ENCODE measurements around the gene PHLDB1. TPM values are rescaled to one million over a fixed set of nuclear protein-coding genes. Genes with fewer than 3 reads are reported as not detected.

PHLDB1 gene
- total RNA-seq, 2 donors from 2014 or later, result 70.3 to 74.1 TPM

DNA sequence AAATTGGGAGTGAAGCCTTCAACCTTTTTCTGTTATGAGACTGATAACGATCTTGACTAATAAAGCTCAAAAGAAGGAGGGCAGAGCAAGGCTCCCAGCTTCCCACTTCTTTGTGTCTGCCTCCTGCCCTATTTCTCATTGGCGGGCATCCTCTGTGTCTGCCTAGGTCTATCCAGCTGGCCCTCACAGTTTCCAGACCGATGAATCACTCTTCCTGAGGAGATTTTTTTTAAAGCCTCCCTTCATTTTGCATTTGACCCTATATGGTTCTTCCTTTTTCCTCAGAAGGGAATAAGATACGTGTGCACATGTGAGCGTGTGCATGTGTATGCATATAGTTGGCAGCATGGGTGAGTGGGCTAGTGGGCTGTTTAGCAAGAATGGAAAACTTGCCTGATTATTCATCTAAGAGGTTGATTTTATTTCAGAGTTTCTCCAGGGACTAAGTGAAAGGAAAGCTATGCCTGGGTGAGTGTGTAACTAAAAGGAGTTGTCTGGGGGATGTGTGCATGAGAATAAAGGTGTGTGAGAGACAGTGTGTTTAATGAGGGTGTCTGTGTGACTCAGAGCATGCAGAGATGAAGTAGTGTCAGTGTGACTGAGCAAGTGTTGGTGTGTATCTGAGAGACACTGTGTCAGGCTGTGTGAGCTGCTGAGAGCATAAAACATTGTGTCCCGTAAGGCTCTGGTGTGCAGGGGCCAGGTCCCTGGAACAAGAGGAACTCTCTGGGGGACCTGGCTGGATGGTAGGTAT, 12.2 kb downstream of the PHLDB1 start:
- ATAC-seq (no peak), DNase-seq (peak in 1 of 2 donors; percentile 34)
- intact Hi-C loops (cut with DNase I, micrococcal nuclease), result no loop called here

- DNase-seq (peak; percentile 14 to 25), ATAC-seq (peak; percentile 27)
- intact Hi-C loops (cut with DNase I, micrococcal nuclease), result no loop called here
These were observed 13.2 kb downstream of the PHLDB1 start for GRCh38 chr11:118620529-118621070.

DNA sequence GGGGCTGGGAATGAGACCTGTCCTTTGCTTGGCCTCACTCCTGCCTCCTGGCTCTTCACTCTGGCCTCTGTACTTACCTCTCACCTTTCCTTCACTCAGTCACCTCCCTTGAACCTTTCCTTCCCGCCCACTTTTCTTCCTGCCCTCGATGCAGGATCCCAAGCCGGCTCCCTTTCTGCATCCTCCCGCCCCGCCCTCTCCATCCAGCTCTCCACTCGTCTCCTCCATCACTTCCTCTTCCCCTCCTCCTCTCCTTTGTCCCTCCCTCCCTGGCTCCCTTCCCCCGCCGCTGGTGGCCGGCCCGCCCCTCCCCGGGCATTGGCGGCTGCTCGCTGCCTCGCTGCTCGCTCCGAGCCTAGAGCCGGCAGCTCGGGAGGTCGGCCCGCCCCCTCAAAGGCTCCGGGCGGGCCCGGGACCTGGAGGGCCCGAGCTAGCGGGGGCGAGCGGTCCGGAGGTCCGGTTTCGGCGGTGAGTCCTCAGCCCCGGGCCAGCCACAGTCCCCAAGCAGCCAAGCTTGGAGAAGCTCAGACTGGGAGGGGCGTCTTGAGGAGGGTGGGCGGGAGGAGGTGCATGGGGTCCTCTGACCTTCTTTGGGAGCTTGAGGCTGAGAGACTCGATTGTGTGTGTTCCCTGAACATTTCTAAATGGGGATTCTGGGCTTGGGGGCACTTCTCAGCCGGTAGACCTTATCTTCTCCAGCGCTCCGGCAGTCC, 13.8 kb downstream of the PHLDB1 start:
- ATAC-seq (peak; percentile 91), DNase-seq (peak; percentile 85 to 89)
- intact Hi-C loops (cut with DNase I, micrococcal nuclease), result no loop called here

DNA sequence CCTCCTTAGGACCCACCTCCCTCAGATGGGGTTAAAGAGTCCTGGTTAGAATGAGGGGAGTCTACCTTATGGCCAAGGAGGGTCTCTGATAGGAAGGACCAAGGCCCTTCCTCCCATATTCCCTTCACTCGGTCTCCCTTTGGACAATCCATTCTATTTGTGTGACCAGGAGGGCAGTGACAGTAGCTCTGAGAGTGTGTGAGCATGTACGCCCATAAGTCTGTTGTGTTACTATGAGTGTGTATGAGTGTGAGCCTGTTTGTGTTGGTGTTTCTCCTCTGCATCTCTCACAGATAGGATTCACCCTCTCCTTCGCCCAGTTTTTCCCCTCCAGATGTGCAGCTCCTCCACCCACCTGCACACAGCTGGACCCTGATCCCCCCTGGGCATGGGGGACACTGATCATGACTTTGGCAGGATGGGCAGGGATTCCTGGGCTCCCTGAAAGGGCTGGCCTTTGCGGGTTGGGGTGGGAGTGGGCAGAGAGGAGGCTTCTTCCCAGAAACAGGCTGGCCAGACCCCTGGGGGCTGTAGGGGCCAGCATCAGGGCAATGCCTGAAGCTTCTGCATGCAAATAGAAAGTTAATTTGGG, 14.5 kb downstream of the PHLDB1 start:
- DNase-seq, result no peak

DNA sequence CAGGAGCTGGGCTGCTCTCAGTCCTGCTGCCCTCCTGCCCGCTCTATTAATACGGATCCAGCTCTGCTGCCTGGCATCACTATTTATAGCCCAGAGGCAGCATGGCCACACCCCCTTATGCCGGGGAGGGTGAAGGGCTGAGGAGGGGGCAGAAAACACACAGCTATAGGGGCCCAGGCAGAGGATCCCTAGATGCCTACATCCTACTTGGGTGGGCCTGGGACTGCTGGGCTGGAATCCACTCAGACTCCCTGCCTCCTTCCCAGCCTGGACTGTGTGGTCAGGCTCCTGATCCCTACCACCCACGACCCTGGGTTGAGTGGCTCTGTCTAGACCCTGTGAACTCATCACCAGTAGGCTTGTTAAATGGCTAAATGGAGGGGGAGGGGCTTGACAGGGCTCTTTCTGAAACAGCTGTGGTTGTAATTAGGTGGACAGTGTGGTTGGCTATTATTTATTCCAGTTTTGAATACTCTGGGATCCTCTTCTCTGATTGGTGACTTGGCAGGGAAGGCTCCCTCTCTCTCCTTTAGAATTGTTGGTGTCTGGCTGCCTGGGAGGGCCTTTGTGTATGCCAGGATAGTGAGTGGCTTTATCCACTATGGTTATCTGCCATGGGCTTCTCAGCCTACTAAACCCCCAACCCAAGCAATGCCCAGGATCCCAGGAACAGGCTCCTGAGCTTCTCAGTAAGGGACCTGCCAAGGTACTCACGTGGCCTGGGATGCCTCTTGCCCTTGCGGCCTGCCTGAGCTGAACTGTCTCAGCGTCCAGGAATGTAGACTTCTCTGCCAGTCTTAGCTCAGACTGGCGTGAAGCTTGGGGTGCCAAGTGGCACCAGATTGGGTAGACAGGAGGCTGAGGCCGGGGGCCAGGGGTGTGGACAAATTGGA, 15.2 kb downstream of the PHLDB1 start:
- no peak for ATAC-seq
- intact Hi-C loops (cut with DNase I, micrococcal nuclease), result no loop called here

More for the DNA sequence above, 14.5 kb downstream of the PHLDB1 start:
- ATAC-seq, result no peak
- intact Hi-C loops (cut with DNase I, micrococcal nuclease), result no loop called here

GRCh38 chr11:118623269-118623655, 15.8 kb downstream of the PHLDB1 start:
- intact Hi-C loops (cut with DNase I, micrococcal nuclease), result no loop called here
- ATAC-seq (no peak), DNase-seq (peak in 1 of 2 donors; percentile 24)

More for the DNA sequence above, 15.2 kb downstream of the PHLDB1 start:
- DNase-seq, result peak in 1 of 2 donors; percentile 30

- no peak for ATAC-seq
- DNase-seq, result peak in 1 of 2 donors; percentile 16
- intact Hi-C loops (cut with DNase I, micrococcal nuclease), result no loop called here
These were observed 17.7 kb downstream of the PHLDB1 start for GRCh38 chr11:118625036-118625690.

DNA sequence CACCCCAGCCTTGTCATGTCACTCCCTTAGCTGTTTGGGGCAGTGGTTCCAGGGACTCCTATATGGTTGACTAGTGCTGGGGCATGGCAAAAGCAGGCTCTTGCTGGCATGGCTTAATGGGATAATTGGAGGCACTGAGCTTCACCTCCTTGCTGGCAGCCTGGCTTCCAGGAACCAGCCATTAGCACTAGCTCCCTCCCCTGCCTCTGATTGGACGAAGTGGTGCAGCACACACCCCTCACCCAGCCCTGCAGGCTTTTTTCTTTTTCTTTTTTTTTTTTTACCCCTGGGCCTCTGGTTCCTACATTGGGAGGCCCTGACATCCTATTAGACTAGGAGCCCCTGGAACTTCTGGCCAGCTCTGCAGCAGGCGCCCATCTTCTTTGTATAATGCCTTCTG, 18.6 kb downstream of the PHLDB1 start:
- DNase-seq (no peak), ATAC-seq (no peak)
- intact Hi-C loops (cut with DNase I, micrococcal nuclease), result no loop called here

DNA sequence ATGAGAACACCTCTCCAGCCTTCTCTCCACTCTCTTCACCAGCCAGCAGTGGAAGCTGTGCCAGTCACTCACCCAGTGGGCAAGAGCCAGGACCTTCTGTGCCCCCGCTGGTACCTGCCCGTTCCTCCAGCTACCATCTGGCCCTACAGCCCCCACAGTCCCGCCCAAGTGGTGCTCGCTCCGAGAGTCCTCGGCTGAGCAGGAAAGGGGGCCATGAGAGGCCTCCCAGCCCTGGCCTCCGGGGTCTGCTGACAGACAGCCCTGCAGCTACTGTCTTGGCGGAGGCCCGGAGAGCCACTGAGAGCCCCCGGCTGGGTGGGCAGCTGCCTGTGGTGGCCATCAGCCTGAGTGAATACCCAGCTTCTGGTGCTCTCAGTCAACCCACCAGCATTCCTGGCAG, 20.2 kb downstream of the PHLDB1 start:
- DNase-seq, result no peak
- intact Hi-C loops (cut with DNase I, micrococcal nuclease), result no loop called here
- ATAC-seq, result no peak

DNA sequence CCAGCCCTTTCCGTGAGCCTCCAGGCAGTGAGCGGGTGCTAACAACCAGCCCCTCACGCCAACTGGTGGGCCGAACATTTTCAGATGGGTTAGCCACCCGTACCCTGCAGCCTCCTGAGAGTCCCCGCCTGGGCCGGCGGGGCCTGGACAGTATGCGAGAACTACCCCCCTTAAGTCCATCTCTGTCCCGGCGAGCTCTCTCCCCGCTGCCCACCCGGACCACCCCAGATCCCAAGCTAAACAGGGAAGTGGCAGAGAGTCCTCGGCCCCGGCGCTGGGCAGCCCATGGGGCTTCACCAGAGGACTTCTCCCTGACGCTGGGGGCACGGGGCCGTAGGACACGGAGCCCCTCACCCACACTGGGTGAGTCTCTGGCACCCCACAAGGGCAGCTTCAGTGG, 20.6 kb downstream of the PHLDB1 start:
- no peak for DNase-seq
- ATAC-seq, result no peak
- intact Hi-C loops (cut with DNase I, micrococcal nuclease), result no loop called here

GRCh38 chr11:118628432-118628831, 21.0 kb downstream of the PHLDB1 start:
- ATAC-seq (no peak), DNase-seq (no peak)
- intact Hi-C loops (cut with DNase I, micrococcal nuclease), result no loop called here

- intact Hi-C loops (cut with DNase I, micrococcal nuclease), result no loop called here
- DNase-seq (peak in 1 of 2 donors; percentile 37), ATAC-seq (no peak)
These were observed 21.6 kb downstream of the PHLDB1 start for GRCh38 chr11:118628861-118629549.

DNA sequence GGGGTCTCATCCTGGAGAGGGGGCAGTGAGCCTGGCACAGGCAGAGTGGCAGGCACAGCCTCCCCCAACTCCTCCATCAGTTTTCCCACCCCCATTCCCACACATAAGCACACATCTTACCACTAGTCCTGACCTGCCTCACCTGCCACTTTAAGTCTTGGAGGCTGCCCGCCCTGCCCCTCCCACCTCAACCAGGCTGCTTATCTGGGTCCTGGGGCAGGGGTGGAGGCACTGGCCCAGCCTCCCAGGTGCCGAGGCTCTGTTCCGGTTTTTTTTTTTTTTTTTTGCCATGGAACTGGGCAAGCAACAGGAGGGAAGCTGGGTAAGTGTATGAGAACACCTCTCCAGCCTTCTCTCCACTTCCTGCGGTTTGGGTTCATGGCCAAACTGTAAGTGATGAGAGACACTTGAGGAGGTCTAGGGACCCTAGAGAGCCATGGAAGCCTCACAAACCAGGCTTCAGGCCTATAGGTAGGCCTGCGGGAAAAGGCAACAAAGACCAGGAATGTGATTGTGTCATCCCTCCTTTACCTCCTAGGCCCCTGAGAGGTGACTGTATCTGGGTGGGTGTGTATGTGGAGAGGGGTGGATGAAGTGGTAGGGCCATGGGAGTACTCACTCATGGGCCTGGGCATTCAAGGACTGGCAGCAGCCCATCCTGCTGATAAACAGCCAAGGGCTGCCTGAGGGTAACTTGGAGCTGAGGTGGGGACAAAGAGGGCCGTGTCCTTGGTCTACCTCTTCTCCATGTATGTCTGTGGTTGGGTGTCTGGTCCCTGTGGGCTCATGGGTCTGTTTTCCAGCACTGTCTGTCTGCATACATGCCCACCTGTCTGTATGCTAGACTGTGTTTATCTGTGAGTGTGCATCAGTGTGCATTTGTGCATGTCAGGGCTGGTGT, 22.6 kb downstream of the PHLDB1 start:
- DNase-seq (peak; percentile 78 to 81), ATAC-seq (peak; percentile 72)
- intact Hi-C loops (cut with DNase I, micrococcal nuclease), result no loop called here

DNA sequence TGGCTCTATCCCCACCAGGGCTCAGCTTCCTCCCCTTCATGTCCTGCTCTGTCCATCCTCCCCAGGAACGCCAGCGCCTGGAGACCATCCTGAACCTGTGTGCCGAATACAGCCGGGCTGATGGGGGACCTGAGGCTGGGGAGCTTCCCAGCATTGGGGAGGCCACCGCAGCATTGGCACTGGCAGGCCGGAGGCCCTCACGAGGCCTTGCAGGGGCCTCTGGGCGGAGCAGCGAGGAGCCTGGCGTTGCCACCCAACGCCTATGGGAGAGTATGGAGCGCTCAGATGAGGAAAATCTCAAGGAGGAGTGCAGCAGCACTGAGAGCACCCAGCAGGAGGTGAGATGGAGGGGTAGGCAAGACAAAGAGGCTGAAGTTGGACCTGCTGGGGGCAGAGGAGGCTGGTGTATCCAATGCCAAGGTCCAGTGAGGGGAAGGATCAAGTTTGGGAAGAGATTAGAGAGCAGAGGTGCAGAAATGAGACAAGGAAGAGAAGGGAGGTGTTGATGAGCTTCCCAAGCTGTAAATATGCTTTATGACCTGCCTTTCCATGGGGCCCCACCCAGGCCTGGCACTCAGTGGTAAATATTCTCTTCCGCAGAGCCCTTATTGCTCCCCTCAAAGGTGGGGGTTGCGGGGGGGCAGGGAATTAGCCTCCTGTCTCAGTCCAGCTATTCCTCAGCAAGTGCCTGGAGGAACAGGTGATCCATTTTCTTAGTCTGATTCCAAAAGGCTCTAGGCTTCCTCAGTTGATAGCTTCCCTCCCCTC, 23.9 kb downstream of the PHLDB1 start:
- intact Hi-C loops (cut with DNase I, micrococcal nuclease), result no loop called here
- DNase-seq (peak; percentile 82 to 85), ATAC-seq (peak; percentile 66)

GRCh38 chr11:118632577-118633318, 25.3 kb downstream of the PHLDB1 start:
- ATAC-seq, result no peak
- DNase-seq, result no peak
- intact Hi-C loops (cut with DNase I, micrococcal nuclease), result no loop called here

Measured in left colon (tissue), 2 donors.